ENCODE data around the gene FOXN1. TPM values are rescaled to one million over a fixed set of nuclear protein-coding genes. Genes with fewer than 3 reads are reported as not detected.
"Not testable (repeated sequence)": the region's sequence is repeated elsewhere in the genome, so short reads cannot be mapped to it uniquely, and the experiment has no call there.

Gene FOXN1
- total and polyA plus RNA-seq, 2 donors from 2014 or later, result not detected

DNA sequence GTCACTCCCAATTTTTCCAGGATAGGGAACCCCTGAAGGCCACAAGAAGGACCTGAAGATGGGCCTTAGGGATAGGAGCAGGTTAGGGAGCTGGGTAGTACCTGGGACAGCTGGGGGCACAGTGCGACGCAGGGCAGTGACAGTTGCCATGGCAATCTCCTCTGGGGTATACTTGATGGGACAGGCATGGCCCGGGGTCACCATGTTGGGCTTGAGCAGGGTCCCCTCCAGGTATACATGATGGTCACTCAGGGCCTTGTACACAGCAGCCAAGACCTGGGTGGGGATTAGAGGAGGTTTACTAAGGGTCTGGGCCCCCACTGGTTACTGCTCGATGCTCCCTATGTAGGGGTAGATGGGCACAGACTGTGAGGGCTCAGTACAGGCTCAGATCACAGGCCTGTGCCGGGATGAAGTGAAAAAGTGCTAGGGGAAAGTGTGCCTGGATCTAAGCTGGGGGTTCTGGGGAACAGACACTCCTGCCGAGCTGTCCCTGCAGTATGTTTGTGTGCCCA is 67.9 kb downstream of the FOXN1 start:
- FAIRE-seq, result no peak
- Histone ChIP-seq H3K36me3 (ENCODE audit: control insufficient read depth in 2 of 3, insufficient read depth in 3 of 3, low read length in 3 of 3) (peaks cover 2 to 10% (median 4%) of the 10 kb centered on the region in 3 donors), H3K9me3 (ENCODE audit: control insufficient read depth in 2 of 3, insufficient read depth in 1 of 3, low read length in 3 of 3) (no peaks in the 10 kb centered on the region), H3K27ac (ENCODE audit: low read depth in 2 of 2, low read length in 2 of 2) (no peak overlapping the region), H3K9ac (ENCODE audit: low read length in 3 of 3) (no peak overlapping the region), H3K4me1 (ENCODE audit: control insufficient read depth in 2 of 3, insufficient read depth in 2 of 3, low read depth in 1 of 3, low read length in 3 of 3) (peaks cover 0 to 12% (median 5%) of the 10 kb centered on the region in 3 donors), H3K4me3 (ENCODE audit: low read length in 3 of 3) (no peak overlapping the region), H3K27me3 (ENCODE audit: control insufficient read depth, insufficient read depth, low read length) (no peaks in the 10 kb centered on the region)
- DNase-seq, result no peak
- intact Hi-C loops (cut with DNase I), result no loop called here
- TF ChIP-seq, protein P1, sequence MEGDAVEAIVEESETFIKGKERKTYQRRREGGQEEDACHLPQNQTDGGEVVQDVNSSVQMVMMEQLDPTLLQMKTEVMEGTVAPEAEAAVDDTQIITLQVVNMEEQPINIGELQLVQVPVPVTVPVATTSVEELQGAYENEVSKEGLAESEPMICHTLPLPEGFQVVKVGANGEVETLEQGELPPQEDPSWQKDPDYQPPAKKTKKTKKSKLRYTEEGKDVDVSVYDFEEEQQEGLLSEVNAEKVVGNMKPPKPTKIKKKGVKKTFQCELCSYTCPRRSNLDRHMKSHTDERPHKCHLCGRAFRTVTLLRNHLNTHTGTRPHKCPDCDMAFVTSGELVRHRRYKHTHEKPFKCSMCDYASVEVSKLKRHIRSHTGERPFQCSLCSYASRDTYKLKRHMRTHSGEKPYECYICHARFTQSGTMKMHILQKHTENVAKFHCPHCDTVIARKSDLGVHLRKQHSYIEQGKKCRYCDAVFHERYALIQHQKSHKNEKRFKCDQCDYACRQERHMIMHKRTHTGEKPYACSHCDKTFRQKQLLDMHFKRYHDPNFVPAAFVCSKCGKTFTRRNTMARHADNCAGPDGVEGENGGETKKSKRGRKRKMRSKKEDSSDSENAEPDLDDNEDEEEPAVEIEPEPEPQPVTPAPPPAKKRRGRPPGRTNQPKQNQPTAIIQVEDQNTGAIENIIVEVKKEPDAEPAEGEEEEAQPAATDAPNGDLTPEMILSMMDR (IDR thresholded peaks at IDR 0.05; ENCODE audit: borderline replicate concordance, extremely low read depth, insufficient read depth), result no peak

DNA sequence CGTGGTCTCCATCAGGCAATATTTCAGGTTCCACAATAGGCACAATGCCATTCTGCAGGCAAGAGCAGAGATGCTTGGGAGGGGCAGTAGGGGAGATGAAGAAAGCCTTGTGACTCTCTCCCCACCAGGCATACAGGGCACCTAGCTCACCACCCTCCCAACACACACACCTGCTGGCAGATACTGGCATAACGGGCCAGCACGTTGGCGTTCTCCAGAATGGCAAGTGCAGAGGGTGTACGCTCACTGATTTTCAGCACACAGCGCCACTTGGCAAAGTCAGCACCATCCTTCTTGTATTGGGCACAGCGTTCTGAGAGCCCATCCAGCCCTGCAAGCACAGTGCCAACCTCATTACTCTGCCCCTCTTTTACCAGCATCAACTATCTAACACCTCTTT is 68.4 kb downstream of the FOXN1 start:
- Histone ChIP-seq H3K4me3 (ENCODE audit: low read length in 3 of 3) (no peak overlapping the region), H3K4me1 (ENCODE audit: control insufficient read depth in 2 of 3, insufficient read depth in 2 of 3, low read depth in 1 of 3, low read length in 3 of 3) (peaks cover 0 to 10% (median 5%) of the 10 kb centered on the region in 3 donors), H3K9me3 (ENCODE audit: control insufficient read depth in 2 of 3, insufficient read depth in 1 of 3, low read length in 3 of 3) (no peaks in the 10 kb centered on the region), H3K9ac (ENCODE audit: low read length in 3 of 3) (no peak overlapping the region), H3K36me3 (ENCODE audit: control insufficient read depth in 2 of 3, insufficient read depth in 3 of 3, low read length in 3 of 3) (peaks cover 2 to 12% (median 4%) of the 10 kb centered on the region in 3 donors), H3K27ac (ENCODE audit: low read depth in 2 of 2, low read length in 2 of 2) (no peak overlapping the region), H3K27me3 (ENCODE audit: control insufficient read depth, insufficient read depth, low read length) (no peaks in the 10 kb centered on the region)
- FAIRE-seq, result no peak
- TF ChIP-seq, protein P1 (IDR thresholded peaks at IDR 0.05; ENCODE audit: borderline replicate concordance, extremely low read depth, insufficient read depth), result no peak
- DNase-seq, result no peak
- intact Hi-C loops (cut with DNase I), result no loop called here

DNA sequence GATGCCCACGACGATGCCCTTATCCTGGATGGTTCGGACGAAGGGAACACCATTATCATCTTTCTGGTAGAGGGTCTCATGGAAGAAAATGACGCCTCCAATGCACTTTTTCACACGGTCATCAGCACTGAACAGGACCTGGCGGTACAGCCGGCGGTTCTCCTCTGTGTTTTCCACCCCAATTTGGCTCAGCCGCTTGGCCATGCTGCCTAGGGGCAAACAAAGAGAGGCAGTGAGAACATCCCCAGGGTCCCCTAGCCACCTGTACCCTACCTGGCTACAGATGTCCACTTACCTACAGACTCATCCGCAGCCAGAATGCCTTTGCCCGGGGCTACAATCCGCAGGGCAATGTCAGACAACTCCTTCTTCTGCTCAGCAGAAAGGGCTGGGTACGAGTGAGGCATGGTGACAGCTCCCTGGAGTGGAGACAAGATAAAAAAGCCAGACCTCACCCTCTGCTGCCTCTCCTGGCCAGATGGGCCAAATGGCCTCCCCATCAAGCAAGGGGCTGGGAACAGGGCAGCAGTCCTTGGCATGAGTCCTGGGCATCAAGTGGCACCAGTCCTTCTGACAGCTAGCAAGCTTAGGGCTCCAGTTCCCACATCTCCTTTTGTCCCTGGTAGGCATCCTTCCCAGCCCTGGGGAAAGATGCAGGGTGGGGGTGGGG is 69.1 kb downstream of the FOXN1 start:
- H3K4me3 ChIP-seq (ENCODE audit: low read length in 3 of 3), result no peak overlapping the region
- peaks cover 0 to 10% (median 5%) of the 10 kb centered on the region in 3 donors for H3K4me1 ChIP-seq (ENCODE audit: control insufficient read depth in 2 of 3, insufficient read depth in 2 of 3, low read depth in 1 of 3, low read length in 3 of 3)
- intact Hi-C loops (cut with DNase I), result no loop called here
- H3K36me3 ChIP-seq (ENCODE audit: control insufficient read depth in 2 of 3, insufficient read depth in 3 of 3, low read length in 3 of 3), result peaks cover 2 to 12% (median 4%) of the 10 kb centered on the region in 3 donors
- no peaks in the 10 kb centered on the region for H3K27me3 ChIP-seq (ENCODE audit: control insufficient read depth, insufficient read depth, low read length)
- DNase-seq, result no peak
- H3K9ac ChIP-seq (ENCODE audit: low read length in 3 of 3), result no peak overlapping the region
- FAIRE-seq, result no peak
- H3K27ac ChIP-seq (ENCODE audit: low read depth in 2 of 2, low read length in 2 of 2), result no peak overlapping the region
- TF ChIP-seq, protein P1 (IDR thresholded peaks at IDR 0.05; ENCODE audit: borderline replicate concordance, extremely low read depth, insufficient read depth), result no peak
- no peaks in the 10 kb centered on the region for H3K9me3 ChIP-seq (ENCODE audit: control insufficient read depth in 2 of 3, insufficient read depth in 1 of 3, low read length in 3 of 3)

DNA sequence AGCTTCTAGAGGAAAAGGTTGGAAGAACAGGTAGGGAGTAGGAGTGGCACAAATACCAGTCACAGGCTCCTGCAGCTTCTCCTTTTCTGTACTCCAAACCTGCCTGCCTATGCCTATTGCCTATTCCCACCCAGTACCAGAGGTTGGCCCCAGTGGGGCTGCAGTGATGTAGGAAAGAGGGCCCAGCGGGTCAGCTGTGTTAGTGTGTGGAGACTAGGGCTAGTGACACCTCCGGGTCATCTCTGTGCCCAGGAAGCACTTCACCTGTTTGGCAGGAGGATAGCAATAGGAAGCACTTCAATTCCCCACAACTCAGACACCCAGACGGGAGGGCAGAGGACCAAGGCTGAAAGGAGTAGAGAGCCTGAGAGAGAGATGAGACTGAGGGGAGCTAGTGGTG is 69.9 kb downstream of the FOXN1 start:
- H3K27ac ChIP-seq (ENCODE audit: low read depth in 2 of 2, low read length in 2 of 2); H3K27me3 ChIP-seq (ENCODE audit: control insufficient read depth, insufficient read depth, low read length); H3K4me3 ChIP-seq (ENCODE audit: low read length in 3 of 3); intact Hi-C loops (cut with DNase I); H3K4me1 ChIP-seq (ENCODE audit: control insufficient read depth in 2 of 3, insufficient read depth in 2 of 3, low read depth in 1 of 3, low read length in 3 of 3); H3K9me3 ChIP-seq (ENCODE audit: control insufficient read depth in 2 of 3, insufficient read depth in 1 of 3, low read length in 3 of 3); DNase-seq; FAIRE-seq; H3K9ac ChIP-seq (ENCODE audit: low read length in 3 of 3): not testable (repeated sequence)
- peaks cover 2 to 12% (median 4%) of the 10 kb centered on the region in 3 donors for H3K36me3 ChIP-seq (ENCODE audit: control insufficient read depth in 2 of 3, insufficient read depth in 3 of 3, low read length in 3 of 3)

All from kidney (tissue), 14 donors.